Suppressor macrophage treated with lipopolysaccharide for 4 hours (primary cell): ENCODE measurements around the gene KIAA1755.
A peak's percentile ranks its signal among the peaks of the same experiment; 100 is the strongest.

Experiments
- DNase-seq: peaks from one replicate; pipeline ENCODE4 v3.0.0-alpha.2; 2020

The KIAA1755 gene

GRCh38 chr20:38216746-38217595 lies 43.6 kb downstream of the KIAA1755 start:
- DNase-seq = peak; percentile 31

GRCh38 chr20:38216201-38216600 lies 44.3 kb downstream of the KIAA1755 start:
- DNase-seq = no peak

GRCh38 chr20:38215194-38216182 lies 45.0 kb downstream of the KIAA1755 start:
- DNase-seq = no peak

- no peak for DNase-seq
Measured at GRCh38 chr20:38214256-38215193, 46.0 kb downstream of the KIAA1755 start.

GRCh38 chr20:38213607-38213940 lies 47.0 kb downstream of the KIAA1755 start:
- DNase-seq = no peak

- no peak for DNase-seq
Measured at GRCh38 chr20:38212806-38213606, 47.5 kb downstream of the KIAA1755 start.

GRCh38 chr20:38211200-38212097 lies 49.1 kb downstream of the KIAA1755 start:
- no peak for DNase-seq

- no peak for DNase-seq
Measured at GRCh38 chr20:38210741-38211140, 49.8 kb downstream of the KIAA1755 start.

- DNase-seq = no peak
Measured at GRCh38 chr20:38209736-38210405, 50.7 kb downstream of the KIAA1755 start.

- DNase-seq = no peak
Measured at GRCh38 chr20:38209054-38209675, 51.4 kb downstream of the KIAA1755 start.

GRCh38 chr20:38208523-38208922 lies 52.0 kb downstream of the KIAA1755 start:
- DNase-seq = no peak

GRCh38 chr20:38208088-38208487 lies 52.4 kb downstream of the KIAA1755 start:
- no peak for DNase-seq

- peak; percentile 36 for DNase-seq
Measured at GRCh38 chr20:38207621-38208020, 52.9 kb downstream of the KIAA1755 start.

- peak; percentile 36 for DNase-seq
Measured at GRCh38 chr20:38205001-38205400, 55.5 kb downstream of the KIAA1755 start.

- no peak for DNase-seq
Measured at GRCh38 chr20:38203981-38204357, 56.6 kb downstream of the KIAA1755 start.

GRCh38 chr20:38203337-38203980 lies 57.1 kb downstream of the KIAA1755 start:
- DNase-seq = no peak

GRCh38 chr20:38202982-38203293 lies 57.6 kb downstream of the KIAA1755 start:
- no peak for DNase-seq

- no peak for DNase-seq
Measured at GRCh38 chr20:38202153-38202981, 58.2 kb downstream of the KIAA1755 start.
